Common myeloid progenitor, CD34-positive (primary cell): ENCODE results near the gene RRP36.

Source experiments
- CTCF ChIA-PET: fragments of 350-600 bp; sonication (Branson Sonifier 250); formaldehyde crosslinking; loops from one replicate; lab custom pipeline; 2021; ENCODE audit warnings: antibody characterized with exemption; lab: Charles Lee
- POLR2A ChIA-PET: fragments of 350-600 bp; sonication (Branson Sonifier 250); formaldehyde crosslinking; loops from one replicate; lab custom pipeline; 2021; ENCODE audit warnings: antibody characterized with exemption; lab: Charles Lee
- DNase-seq, 3 donors: peaks; one replicate each; pipeline versions ENCODE4 v3.0.0 to v3.0.0-alpha.2; 2013
- H3K27ac ChIP-seq, 2 experiments: 1 replicate in 1 of 2; 2 replicates in 1 of 2; pipeline ENCODE4 v1.7.0; 2013; ENCODE audit warnings: inconsistent platforms in 2 of 2, low read length in 2 of 2, mild to moderate bottlenecking in 2 of 2, low read depth in 1 of 2, moderate library complexity in 1 of 2; ENCODE audit not compliant: severe bottlenecking in 2 of 2, insufficient read depth in 1 of 2, poor library complexity in 1 of 2
- H3K27me3 ChIP-seq, 5 experiments: replicated peaks in 2 of 5; 1 replicate in 3 of 5; 2 replicates in 2 of 5; pipeline versions ENCODE4 v1.6.1 to v1.7.0; 2013; ENCODE audit warnings: low read length in 4 of 5, mild to moderate bottlenecking in 2 of 5, moderate library complexity in 2 of 5, inconsistent platforms in 1 of 5; ENCODE audit not compliant: insufficient read depth in 5 of 5, control insufficient read depth in 4 of 5
- H3K36me3 ChIP-seq, 4 experiments: 1 replicate in 2 of 4; 2 replicates in 2 of 4; pipeline versions ENCODE4 v1.6.1 to v1.7.0; 2013; ENCODE audit warnings: low read length in 3 of 4, control low read depth in 1 of 4, mild to moderate bottlenecking in 1 of 4; ENCODE audit not compliant: control insufficient read depth in 4 of 4, insufficient read depth in 4 of 4
- H3K4me1 ChIP-seq, 4 experiments: 1 replicate in 3 of 4; 2 replicates in 1 of 4; pipeline versions ENCODE4 v1.6.1 to v1.7.1; 2013; ENCODE audit warnings: low read length in 3 of 4, mild to moderate bottlenecking in 3 of 4, control low read depth in 1 of 4, inconsistent platforms in 1 of 4, moderate library complexity in 1 of 4; ENCODE audit not compliant: control insufficient read depth in 4 of 4, insufficient read depth in 4 of 4; ENCODE audit errors: control extremely low read depth in 1 of 4
- H3K4me3 ChIP-seq, 7 experiments: 1 replicate in 4 of 7; 2 replicates in 3 of 7; pipeline versions ENCODE4 v1.5.1 to v1.7.0; 2013; ENCODE audit warnings: mild to moderate bottlenecking in 7 of 7, low read length in 6 of 7, moderate library complexity in 6 of 7, inconsistent platforms in 2 of 7, low read depth in 2 of 7, control low read depth in 1 of 7; ENCODE audit not compliant: insufficient read depth in 4 of 7, control insufficient read depth in 1 of 7; ENCODE audit errors: extremely low read depth in 1 of 7
- H3K9me3 ChIP-seq, 5 experiments: 1 replicate in 4 of 5; 2 replicates in 1 of 5; pipeline versions ENCODE4 v1.6.1 to v1.7.1; 2013; ENCODE audit warnings: low read length in 4 of 5, mild to moderate bottlenecking in 2 of 5, inconsistent platforms in 1 of 5, low read depth in 1 of 5, moderate library complexity in 1 of 5; ENCODE audit not compliant: control insufficient read depth in 4 of 5, insufficient read depth in 2 of 5; ENCODE audit errors: control extremely low read depth in 1 of 5
- WGBS: methylation state at CpG from one replicate; pipeline ENCODE4 v1.1.5; 2013; ENCODE audit not compliant: insufficient coverage; 5-methylcytosine and 5-hydroxymethylcytosine counted together

The RRP36 gene

DNA sequence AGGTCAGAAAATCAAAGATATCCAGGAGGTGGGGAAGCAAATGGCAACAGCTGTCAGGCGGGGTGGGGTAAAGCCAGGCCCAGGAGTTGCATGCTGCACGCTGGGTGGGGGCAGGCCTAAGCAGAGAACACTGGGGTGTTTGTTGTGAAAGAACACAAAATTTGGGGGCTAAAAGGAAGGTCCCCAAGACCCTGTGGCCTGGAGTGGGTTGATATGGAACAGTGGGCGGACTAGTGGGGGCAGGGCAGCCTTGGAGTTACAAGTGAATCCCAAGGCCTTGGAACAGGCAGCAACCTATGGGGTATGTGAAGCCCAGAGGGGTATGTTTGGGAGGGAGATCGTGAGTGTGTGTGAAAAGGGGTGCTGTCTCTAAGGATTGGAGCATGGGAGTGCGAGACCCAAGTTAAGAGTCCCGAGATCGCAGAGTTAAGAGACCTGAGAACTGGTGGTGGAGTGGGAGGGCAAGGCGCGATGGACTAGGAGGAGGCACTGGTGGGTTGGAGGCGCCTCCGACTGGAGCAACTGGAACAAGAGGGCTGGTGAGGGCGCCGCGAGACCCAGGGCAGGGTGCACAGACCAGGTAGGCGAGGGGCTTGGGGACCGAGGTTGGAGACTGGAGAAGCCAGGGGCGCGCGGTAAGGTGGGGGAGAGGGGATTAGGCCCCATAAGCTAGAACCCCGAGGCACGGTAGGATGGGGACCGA, 31.6 kb downstream of the RRP36 start:
- Histone ChIP-seq H3K27me3 (no peaks in the 10 kb centered on the region), H3K4me1 (peaks cover 0 to 22% (median 21%) of the 10 kb centered on the region in 4 experiments), H3K27ac (peak overlapping the region; percentile 64 to 90), H3K9me3 (no peaks in the 10 kb centered on the region), H3K4me3 (peak overlapping the region; percentile 49 to 93 (median 83)), H3K36me3 (peaks cover 3 to 55% (median 29%) of the 10 kb centered on the region in 4 experiments)
- ChIA-PET CTCF (interaction anchor here (1.0 to 3.0 kb wide), 5 partner anchors 11 to 89 kb away, joined by 3 to 11 read pairs (median 3); no protein-coding TSS in a partner anchor), POLR2A (interaction anchor here (1.0 to 1.1 kb wide), 2 partner anchors 39 to 75 kb away, joined by 4 to 7 read pairs; partner anchors contain the start of genes KLHDC3 and MEA1)
- DNase-seq: peak in 2 of 3 donors; percentile 18 to 32
- 15% methylated on average over 21 of the region's 22 CpGs for WGBS

DNA sequence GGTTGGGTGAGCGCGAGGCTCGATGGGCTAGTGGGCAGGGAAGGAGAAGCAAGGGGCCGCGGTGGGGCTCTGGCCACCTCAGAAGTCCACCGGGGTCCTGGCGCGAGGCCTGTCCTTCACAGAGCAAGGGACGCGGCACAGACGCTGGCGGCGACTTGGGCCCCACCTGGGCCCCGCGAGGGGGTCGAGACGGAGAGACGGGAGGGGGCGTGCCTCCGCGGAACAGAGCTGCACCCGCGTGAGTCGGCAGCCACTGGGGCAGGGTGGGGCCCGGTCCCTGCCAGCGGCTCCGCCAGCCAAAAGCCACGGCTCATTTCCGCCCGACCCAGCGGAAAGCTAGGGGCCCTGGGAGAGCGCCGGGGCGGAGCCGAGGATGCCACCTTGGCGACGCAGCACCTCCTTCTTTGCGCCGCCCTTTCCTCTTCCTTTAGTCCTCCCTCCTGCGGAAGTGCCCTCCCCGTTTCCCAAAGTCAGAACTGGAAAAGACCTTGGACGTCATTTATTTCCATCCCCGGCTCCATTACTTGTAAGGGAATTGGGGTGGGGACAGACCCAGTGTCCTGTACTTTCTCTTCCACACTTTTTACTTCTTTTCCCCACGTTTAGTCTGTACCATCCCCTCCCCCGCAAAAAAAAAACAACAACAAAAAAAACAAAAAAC, 32.3 kb downstream of the RRP36 start, which contains the start of gene CUL7:
Gene CUL7 (minus strand): TSS at position 307 of the 661 bp plus-strand sequence. CDS start 1,063 bp downstream, outside the sequence.
- ChIA-PET CTCF (interaction anchor here (1.0 to 3.0 kb wide), 7 partner anchors 11 to 88 kb away, joined by 3 to 11 read pairs (median 3); partner anchors contain the start of gene KLHDC3), POLR2A (interaction anchor here (0.6 to 1.1 kb wide), 5 partner anchors 12 to 1156 kb away, joined by 3 to 7 read pairs (median 5); partner anchors contain the start of genes KLHDC3 and MEA1)
- DNase-seq: peak; percentile 89 to 94 (median 94)
- Histone ChIP-seq H3K4me1 (peaks cover 6 to 29% (median 26%) of the 10 kb centered on the region in 4 experiments), H3K36me3 (peaks cover 2 to 49% (median 26%) of the 10 kb centered on the region in 4 experiments), H3K27me3 (no peaks in the 10 kb centered on the region), H3K9me3 (no peaks in the 10 kb centered on the region), H3K4me3 (peak within 1 kb of the TSS; percentile 49 to 93 (median 83)), H3K27ac (peak within 1 kb of the TSS; percentile 69 to 90)
- WGBS: 0% methylated on average over 42 of the region's 45 CpGs

DNA sequence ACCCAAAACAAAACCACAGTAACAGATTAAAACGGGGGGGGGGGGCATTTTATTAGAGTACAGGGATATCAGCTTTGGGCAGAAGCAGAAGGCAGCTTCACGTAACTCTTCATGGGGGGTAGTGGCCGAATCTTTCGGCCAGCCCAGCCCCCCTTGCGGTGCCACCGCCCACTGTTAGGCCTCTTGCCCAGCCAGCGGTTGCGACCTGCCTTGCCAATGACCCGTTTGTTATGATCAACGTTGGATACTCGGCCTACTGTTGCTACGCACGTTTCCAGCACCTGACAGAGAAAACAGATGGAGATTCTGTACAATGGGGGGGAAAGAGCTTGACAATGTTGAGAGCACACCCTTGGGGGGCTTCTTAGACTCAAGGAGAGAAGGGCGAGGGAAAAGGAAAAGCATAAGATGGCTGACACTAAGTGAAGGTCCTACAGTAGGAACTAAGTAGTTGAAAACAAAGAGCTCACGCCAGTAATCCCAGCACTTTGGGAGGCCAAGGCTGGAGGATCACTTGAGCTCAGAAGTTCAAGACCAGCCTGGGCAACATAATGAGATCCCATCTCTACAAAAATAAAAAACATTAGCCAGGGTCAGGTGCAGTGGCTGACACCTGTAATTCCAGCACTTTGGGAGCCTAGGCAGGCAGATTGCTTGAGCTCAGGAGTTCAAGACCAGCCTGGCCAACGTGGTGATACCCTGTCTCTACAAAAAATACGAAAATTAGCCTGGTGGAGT, 33.0 kb downstream of the RRP36 start:
- Histone ChIP-seq H3K4me1 (peaks cover 7 to 33% (median 28%) of the 10 kb centered on the region in 4 experiments), H3K27me3 (no peaks in the 10 kb centered on the region), H3K27ac (peak overlapping the region; percentile 69 to 90), H3K36me3 (peaks cover 2 to 44% (median 24%) of the 10 kb centered on the region in 4 experiments), H3K9me3 (no peaks in the 10 kb centered on the region), H3K4me3 (peak overlapping the region in 5 of 7 experiments; percentile 81 to 93 (median 84))
- ChIA-PET CTCF (interaction anchor here (0.6 to 3.0 kb wide), 8 partner anchors 10 to 393 kb away, joined by 3 to 11 read pairs (median 3); partner anchors contain the start of gene KLHDC3), POLR2A (interaction anchor here (0.6 to 1.1 kb wide), 5 partner anchors 11 to 1157 kb away, joined by 3 to 7 read pairs (median 5); partner anchors contain the start of genes KLHDC3 and MEA1)
- no peak for DNase-seq
- WGBS: 89% methylated on average over 14 of the region's 17 CpGs

DNA sequence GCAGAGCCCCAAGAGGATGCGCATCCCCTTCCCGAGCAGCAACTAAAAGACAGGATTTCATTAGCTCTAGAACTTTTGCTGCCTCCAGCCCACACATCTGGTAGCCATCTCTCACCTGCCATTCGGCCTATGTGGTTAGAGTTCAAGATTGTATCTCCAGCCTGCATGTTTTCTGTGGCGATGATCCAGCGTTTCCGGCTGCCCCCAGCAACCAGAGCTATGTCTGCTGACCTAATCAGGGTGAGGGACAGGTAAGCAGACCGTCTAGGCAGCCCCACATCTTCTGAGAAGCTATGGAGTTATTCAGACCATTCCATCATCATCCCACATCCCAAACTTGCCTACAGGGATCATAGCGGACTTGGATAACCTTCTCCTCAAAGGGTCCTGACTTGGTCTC, 34.5 kb downstream of the RRP36 start:
- Histone ChIP-seq H3K27me3 (no peaks in the 10 kb centered on the region), H3K36me3 (peaks cover 0 to 32% (median 17%) of the 10 kb centered on the region in 4 experiments), H3K4me1 (peaks cover 9 to 43% (median 38%) of the 10 kb centered on the region in 4 experiments), H3K4me3 (no peak overlapping the region), H3K9me3 (no peaks in the 10 kb centered on the region), H3K27ac (no peak overlapping the region)
- POLR2A ChIA-PET: no interaction called here
- 100% methylated on average over 4 of the region's 8 CpGs for WGBS
- CTCF ChIA-PET: interaction anchor here (1.3 to 3.0 kb wide), 2 partner anchors 8 to 70 kb away, joined by 3 to 11 read pairs; no protein-coding TSS in a partner anchor
- DNase-seq: no peak

DNA sequence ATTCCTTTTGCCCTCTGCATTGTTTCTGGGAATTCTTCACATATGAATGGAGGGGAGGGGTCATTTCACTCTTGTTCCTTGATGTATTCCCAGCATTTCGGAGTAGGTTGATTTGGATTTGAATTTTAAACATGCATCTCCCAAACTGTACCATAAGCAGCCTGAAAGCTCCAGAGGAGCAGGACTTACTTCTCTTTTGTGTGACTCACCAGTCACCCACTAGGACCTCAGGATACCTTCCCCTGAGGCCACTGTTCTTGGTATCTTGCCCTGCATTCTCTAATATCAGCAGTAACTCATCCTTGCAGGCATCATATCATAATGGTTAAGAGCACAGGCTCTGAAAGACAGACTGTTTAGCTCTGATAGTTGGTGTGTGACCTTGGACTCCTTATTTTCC, 37.1 kb downstream of the RRP36 start:
- POLR2A ChIA-PET: no interaction called here
- DNase-seq: peak in 2 of 3 donors; percentile 15 to 20
- Histone ChIP-seq H3K27me3 (no peaks in the 10 kb centered on the region), H3K36me3 (peaks cover 4 to 21% (median 17%) of the 10 kb centered on the region in 4 experiments), H3K4me3 (peak overlapping the region in 6 of 7 experiments; percentile 80 to 100 (median 98)), H3K9me3 (no peaks in the 10 kb centered on the region), H3K27ac (peak overlapping the region; percentile 97 to 99), H3K4me1 (peaks cover 9 to 30% (median 23%) of the 10 kb centered on the region in 4 experiments)
- WGBS: no CpG with 5 or more reads among the region's 1 CpG
- CTCF ChIA-PET: interaction anchor here (0.8 to 2.2 kb wide), 3 partner anchors 13 to 85 kb away, joined by 3 to 8 read pairs (median 6); no protein-coding TSS in a partner anchor
